GM21576 (cell line): ENCODE results near the gene PLGRKT.
"Not testable (repeated sequence)": the region's sequence is repeated elsewhere in the genome, so short reads cannot be mapped to it uniquely, and the experiment has no call there.

Experiments
- ATAC-seq: cut with Tn5 transposase; IDR thresholded peaks from one replicate; pipeline ENCODE4 v1.9.1; 2021; ENCODE audit warnings: mild to moderate bottlenecking, moderate library complexity; ENCODE audit not compliant: unreplicated experiment

PLGRKT gene

DNA sequence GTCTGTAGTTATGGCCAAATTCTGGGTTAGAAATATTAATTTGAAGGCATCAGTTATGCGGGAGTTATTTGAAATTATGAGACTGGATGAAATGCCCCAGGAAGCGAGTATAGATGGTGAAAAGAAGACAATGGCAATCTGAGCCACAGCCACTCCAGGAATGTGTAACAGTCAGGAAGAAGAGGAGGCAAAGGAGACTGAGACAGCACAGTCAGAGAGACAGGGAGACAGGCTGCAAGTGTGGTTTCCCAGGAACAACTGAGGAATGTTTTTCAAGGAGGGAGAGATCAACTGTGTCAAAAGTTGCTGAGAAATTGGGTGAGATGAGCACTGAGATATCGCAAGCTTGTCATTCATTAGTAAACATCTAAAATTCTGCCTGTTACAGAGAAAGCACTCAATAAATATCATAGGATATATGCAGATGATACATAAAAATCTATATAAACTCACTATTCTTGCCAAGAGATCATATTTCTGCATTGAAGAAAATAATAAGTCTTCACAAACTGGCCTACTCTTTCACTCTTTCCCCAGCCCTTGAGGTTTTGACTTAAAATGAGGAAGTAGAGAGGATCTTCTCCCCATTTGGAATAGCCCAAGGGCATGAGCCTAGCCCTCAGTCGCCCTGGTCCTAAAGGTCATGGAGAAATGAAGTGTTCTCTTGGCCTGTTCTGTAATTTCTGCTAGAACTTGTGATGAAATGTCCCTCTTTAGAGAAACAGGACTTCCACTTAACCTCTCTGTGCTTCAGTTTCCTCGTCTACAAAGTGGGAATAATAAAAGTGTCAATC lies 49.5 kb downstream of the PLGRKT start:
- no peak for ATAC-seq

DNA sequence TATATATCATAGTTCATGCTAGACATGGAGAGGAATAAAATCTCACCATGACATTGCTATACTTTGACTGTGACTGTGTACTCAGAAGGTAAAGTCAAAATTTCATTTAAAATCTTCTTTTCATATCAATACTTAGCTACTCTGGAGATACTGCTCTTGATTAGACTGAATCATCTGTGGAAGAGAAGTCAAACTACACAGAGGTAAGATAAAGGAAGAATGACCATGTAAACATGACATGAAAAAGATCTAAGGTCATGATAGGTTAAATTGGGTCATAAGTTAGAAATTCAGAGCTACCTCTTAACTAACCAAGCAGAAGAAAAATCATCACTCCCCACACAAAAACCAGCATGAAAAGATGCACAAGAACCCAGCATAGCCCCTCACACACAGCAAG lies 53.3 kb downstream of the PLGRKT start:
- no peak for ATAC-seq

- no peak for ATAC-seq
These were observed 55.2 kb downstream of the PLGRKT start for GRCh38 chr9:5382479-5382878.

DNA sequence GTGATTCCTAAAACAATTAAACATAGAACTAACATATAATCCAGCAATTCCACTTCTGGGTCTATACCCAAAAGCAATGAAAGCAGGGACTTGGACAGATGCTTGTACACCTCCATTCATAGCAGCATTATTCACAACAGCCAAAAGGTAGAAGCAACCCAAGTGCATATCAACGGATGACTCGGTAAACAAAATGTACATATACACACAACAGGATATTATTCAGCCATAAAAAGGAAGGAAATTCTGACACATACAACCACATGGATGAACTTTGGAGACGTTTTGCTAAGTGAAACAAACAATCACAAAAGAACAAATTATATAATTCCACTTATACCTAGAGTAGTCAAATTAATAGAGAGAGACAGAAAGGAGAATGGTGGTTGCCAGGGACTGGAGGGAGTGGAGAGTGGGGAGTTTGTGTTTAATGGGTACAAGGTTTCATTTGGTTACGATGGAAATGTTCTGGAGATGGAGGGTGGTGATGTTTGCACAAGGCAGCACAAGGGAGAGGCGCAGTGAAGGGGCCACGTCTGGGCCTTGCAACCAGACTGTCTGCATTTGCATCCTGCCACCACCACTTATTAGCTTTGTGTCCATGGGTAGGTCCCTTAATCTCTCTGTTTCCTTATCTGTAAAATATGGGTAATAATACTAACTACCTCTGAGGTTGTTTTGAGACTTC lies 61.8 kb downstream of the PLGRKT start:
- no peak for ATAC-seq

DNA sequence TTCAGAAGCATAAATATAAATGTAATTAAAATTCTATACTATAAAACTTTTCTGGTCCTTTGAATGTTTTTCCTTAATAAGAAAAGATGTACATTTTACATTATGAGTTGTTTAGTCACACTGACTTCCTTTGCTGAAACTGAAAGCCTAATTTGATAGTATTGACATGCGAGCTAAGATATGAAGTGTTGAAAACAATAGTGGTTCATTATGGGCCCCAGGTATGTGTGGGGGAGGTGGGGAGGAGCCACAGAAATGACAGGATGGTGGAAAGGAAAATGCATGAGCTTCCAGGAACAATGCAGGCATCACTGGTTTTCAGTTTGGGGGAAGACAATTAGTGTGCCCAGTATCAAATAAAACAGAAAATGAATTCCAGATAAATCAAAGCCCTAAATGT lies 62.6 kb downstream of the PLGRKT start:
- no peak for ATAC-seq

DNA sequence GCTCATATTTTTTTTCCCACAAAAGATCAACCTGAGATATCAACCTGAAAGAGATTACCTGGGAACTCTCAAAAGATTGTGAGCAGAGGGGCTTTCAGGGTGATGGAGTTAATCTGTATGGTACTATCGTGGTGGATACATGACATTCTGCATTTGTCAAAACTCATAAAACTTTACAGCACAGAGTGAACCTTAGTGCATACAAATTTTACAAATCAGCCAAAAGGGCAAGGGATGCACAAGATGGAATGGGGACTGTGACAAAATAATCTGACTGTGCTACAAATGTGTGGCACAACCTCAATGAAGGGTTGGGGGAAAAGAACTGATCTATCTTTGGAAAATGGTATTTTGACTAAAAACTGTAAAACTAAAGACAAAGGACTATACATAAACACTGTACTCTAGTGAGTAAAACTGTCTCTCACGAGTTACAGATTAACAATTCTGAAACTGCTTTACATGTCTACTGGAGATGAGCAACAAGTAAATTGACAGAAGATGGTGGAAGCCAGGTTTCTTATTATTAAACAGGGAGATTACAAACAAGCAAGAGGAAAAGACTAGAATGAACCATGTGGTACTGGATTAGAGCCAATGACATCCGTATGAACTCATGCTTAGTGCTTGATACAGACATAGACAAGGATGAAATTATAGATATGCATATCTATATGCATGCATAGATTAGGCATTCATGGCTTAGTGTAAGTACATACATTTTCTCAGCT lies 73.3 kb downstream of the PLGRKT start:
- peak; percentile 88 for ATAC-seq

- no peak for ATAC-seq
These were observed 76.3 kb downstream of the PLGRKT start for GRCh38 chr9:5361326-5362010.

DNA sequence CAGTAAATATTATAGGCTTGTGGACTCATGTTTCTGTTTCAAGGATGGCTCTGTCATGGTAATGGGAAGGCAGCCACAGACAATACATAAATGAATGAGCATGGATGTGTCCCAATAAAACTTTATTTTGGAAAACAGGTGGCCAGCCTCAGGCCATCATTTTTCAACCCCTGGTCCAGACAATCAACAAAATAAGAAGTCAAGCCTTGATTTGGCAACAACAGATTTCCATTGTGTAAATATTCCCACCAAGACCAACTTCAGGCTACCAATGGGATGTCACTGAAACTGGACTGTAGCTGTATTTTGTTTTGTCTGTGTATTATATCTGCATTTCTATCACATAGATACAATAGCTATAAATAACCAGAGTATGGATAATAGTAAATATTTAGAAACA lies 77.4 kb downstream of the PLGRKT start:
- no peak for ATAC-seq

DNA sequence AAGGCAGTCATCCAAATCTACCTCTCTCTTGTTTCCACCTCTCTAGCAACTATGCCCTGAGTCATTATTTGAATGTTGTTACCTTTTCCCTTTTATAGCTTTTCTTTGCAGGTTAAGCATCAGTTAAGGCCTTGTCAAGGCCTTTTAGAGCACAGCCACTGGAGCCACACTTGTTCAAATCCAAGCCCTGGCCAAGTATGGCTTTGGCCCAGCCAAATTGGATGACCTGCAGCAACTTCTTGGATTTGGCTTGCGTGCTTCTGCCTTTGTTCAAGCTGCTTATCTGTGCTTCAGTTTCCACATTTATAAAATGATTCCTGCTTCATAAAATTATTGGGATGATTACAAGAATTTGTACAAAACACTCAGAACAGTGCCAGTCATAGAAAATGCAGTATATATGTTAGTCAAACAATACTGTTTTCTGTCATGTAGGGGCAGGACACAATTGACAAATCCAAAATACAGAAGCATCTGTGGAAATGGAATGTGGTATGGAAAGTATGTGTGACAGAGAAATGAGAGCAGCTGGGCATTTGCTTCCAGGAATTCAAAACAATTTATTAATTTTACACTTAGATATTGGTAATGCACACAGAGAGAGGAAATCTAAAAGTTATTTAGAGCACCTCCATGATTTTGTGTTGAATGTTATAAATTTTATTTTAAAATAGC lies 80.2 kb downstream of the PLGRKT start:
- no peak for ATAC-seq

GRCh38 chr9:5355817-5356216 lies 81.9 kb downstream of the PLGRKT start:
- no peak for ATAC-seq

- ATAC-seq = no peak
These were observed 82.5 kb downstream of the PLGRKT start for GRCh38 chr9:5355226-5355625.

DNA sequence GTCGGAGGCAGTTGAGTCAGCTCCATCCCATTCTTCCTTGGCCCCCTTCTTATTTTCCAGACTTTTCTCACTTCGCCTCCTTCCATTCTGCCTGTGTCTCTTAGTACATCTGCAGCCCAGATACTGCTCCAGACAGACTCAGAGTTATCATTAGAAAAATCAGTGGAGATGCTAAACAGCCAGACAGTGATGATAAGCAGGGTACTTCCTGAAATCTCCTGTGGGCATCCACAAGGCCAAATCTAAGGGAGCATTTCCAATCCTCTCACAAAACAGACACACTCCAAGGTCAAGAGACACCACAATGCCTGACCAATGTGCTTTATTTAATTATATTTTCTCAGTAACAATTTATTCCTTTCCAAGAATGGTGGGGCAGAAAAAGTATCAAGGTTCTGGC lies 83.5 kb downstream of the PLGRKT start:
- no peak for ATAC-seq

GRCh38 chr9:5352637-5353248 lies 85.0 kb downstream of the PLGRKT start:
- no peak for ATAC-seq

GRCh38 chr9:5338992-5339981 lies 98.4 kb downstream of the PLGRKT start, which contains the start of gene RLN1:
Gene RLN1 (minus strand): TSS chr9:5339876. CDS start chr9:5339746, 130 bp downstream.
- ATAC-seq = peak; percentile 100

DNA sequence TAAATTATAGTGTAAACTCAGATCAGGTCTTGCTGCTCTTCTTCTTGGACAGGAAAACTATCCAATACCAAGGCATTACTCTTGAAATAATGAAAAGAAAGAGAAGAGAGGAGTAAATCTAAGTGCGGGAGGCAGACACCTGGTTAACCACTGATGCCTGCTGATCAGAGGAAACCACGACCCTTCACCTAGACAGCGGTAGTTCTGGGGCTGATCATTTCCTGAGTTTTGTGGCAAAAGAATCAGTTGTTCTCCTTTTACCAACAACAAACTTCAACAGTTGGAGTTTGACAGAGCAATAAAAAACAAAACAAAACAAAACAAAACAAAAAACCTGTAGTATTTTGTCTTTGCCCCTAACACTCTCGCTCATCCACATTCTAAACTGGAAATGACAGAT lies 101.0 kb downstream of the PLGRKT start:
- ATAC-seq = no peak

- not testable (repeated sequence) for ATAC-seq
These were observed 106.4 kb downstream of the PLGRKT start for GRCh38 chr9:5331276-5331675.

DNA sequence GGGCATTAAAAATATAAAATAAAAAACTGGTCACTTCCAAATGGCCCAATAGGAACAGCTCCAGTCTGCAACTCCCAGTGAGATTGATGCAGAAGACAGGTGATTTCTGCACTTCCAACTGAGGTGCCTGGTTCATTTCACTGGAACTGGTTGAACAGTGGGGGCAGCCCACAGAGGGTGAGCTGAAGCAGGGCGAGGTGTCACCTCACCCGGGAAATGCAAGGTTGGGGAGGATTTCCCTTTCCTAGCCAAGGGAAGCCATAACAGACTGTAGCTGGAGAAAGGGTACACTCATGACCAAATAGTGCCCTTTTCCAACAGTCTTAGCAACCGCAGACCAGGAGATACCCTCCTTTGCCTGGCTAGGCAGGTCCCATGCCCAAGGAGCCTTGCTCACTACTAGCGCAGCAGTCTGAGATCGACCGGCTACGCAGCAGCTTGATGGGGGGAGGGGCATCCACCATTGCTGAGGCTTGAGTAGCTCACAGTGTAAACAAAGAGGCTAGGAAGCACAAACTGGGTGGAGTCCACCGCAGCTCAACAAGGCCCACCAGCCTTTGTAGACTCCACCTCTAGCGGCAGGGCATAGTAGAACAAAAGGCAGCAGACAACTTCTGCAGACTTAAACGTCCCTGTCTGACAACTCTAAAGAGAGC lies 110.7 kb downstream of the PLGRKT start:
- ATAC-seq = no peak

GRCh38 chr9:5326187-5326586 lies 111.5 kb downstream of the PLGRKT start:
- no peak for ATAC-seq
